Natural killer cell (primary cell): ENCODE results near the gene HCFC1. TPM values are rescaled to one million over a fixed set of nuclear protein-coding genes. Genes with fewer than 3 reads are reported as not detected.
A peak's percentile ranks its signal among the peaks of the same experiment; 100 is the strongest.

Source experiments
- ATAC-seq, 3 donors: fragments of 150-1000 bp in 2 of 3; fragments of 200-7000 bp in 1 of 3; cut with Tn5 transposase; 1 replicate in 1 of 3; 2 replicates in 2 of 3; pipeline ENCODE4 v1.10.0; 2021; ENCODE audit warnings: mild to moderate bottlenecking in 2 of 3, moderate library complexity in 2 of 3
- DNase-seq, 2 donors: peaks; one replicate each; pipeline versions ENCODE4 v3.0.0 to v3.0.0-alpha.2; 2013 to 2021; ENCODE audit warnings: mixed read lengths in 1 of 2
- H3K27ac ChIP-seq: one replicate; pipeline ENCODE4 v1.5.1; 2013; ENCODE audit warnings: mild to moderate bottlenecking, low read length
- H3K27me3 ChIP-seq: one replicate; pipeline ENCODE4 v1.6.1; 2013; ENCODE audit warnings: low read length; ENCODE audit not compliant: control insufficient read depth, insufficient read depth
- H3K36me3 ChIP-seq: one replicate; pipeline ENCODE4 v1.6.1; 2013; ENCODE audit warnings: low read length; ENCODE audit not compliant: control insufficient read depth, insufficient read depth
- H3K4me1 ChIP-seq: one replicate; pipeline ENCODE4 v1.6.1; 2013; ENCODE audit warnings: low read length; ENCODE audit not compliant: control insufficient read depth, insufficient read depth
- H3K4me3 ChIP-seq: one replicate; pipeline ENCODE4 v1.5.1; 2013; ENCODE audit warnings: low read length
- H3K9me3 ChIP-seq: one replicate; pipeline ENCODE4 v1.6.1; 2013; ENCODE audit warnings: low read length; ENCODE audit not compliant: control insufficient read depth, insufficient read depth
- H3K27ac Mint-ChIP-seq, 2 donors: one replicate each; pipeline ENCODE4 v1.8.0; 2022; ENCODE audit warnings: mild to moderate bottlenecking in 2 of 2, mixed read lengths in 2 of 2, moderate library complexity in 1 of 2
- H3K27me3 Mint-ChIP-seq, 2 donors: one replicate each; pipeline ENCODE4 v1.8.0; 2022; ENCODE audit warnings: low read depth in 2 of 2, mixed read lengths in 2 of 2
- H3K36me3 Mint-ChIP-seq: one replicate; pipeline ENCODE4 v1.8.0; 2022; ENCODE audit warnings: mixed read lengths
- H3K4me1 Mint-ChIP-seq, 2 donors: one replicate each; pipeline ENCODE4 v1.8.0; 2022; ENCODE audit warnings: mixed read lengths in 2 of 2
- H3K4me3 Mint-ChIP-seq: one replicate; pipeline ENCODE4 v1.8.0; 2022; ENCODE audit warnings: mild to moderate bottlenecking, moderate library complexity, mixed read lengths
- H3K9me3 Mint-ChIP-seq, 2 donors: one replicate each; pipeline ENCODE4 v1.8.0; 2022; ENCODE audit warnings: mixed read lengths in 2 of 2
- WGBS: methylation state at CpG from one replicate; pipeline ENCODE4 v1.1.7; 2013; ENCODE audit warnings: missing lambda C conversion rate; ENCODE audit not compliant: insufficient coverage; 5-methylcytosine and 5-hydroxymethylcytosine counted together
- intact Hi-C: fragments of 100-400 bp; cut with micrococcal nuclease; formaldehyde crosslinking; loops from one replicate; pipeline ENCODE4 v1.14.2; 2022
- total RNA-seq, 4 donors: library from RNA; stranded (reverse); fragments of 120-200 nt in 1 of 4; gene quantifications; one replicate each; pipeline versions ENCODE4 v1.2.3 to v1.2.4, GENCODE V29; 2013 to 2022
- TF ChIP-seq, protein P1 (sequence below): fragments of 200-600 bp; IDR thresholded peaks from one replicate; pipeline ENCODE4 v1.8.0; 2022; ENCODE audit warnings: antibody characterized with exemption

HCFC1 gene
- total RNA-seq, 3 donors from 2014 or later (not counting 1 experiment from before 2014, with no cell fraction given) = 65.2 to 76.7 (median 67.5) TPM

DNA sequence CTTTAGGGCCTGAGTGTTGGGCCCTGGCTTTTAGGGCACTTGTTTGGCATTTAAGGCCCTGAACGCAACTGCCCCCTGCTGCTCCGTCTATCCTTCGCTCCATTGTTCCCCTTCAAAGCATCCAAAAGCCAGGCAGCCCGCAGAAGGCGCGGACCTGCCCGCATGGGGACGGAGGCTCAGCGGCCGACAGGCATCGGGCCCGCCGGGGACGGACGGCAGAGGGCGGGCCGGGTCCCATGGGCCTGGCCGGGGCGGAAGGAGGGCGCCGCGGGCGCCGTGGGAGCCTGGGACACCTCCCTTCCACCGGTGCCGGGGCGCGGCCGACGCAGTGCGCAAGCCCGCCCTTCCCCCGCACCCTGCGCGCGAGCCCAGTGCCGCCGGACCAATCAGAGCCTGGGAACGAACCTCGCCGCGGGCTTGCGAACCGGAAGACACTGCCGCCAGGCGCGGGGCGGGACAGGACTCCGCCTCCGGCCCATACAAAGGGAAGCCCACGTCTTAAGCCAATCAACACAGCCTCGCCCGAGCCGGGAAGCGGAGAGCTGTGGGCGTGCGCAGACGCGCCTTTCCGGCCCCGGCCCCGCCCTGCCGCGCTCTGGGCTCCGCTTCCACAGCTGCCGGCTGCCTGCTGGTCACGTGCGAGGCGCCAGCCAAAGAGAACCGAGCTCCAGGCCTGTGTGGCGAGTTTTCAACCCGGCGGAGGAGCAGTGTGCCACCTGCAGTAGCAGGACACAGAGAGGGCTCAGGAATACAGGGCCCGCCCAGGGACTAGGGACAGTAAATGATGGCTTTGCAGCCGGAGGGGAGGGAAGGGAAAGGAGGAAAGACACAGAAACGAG lies 43.5 kb downstream of the HCFC1 start:
- H3K4me3 Mint-ChIP-seq = peak overlapping the region; percentile 91
- no peaks in the 10 kb centered on the region for H3K9me3 Mint-ChIP-seq
- H3K36me3 Mint-ChIP-seq = no peaks in the 10 kb centered on the region
- peak; percentile 85 to 96 for DNase-seq
- Histone ChIP-seq H3K27me3 (no peaks in the 10 kb centered on the region), H3K36me3 (peaks cover 22% of the 10 kb centered on the region), H3K4me1 (peaks cover 58% of the 10 kb centered on the region), H3K27ac (peak overlapping the region; percentile 100), H3K4me3 (peak overlapping the region; percentile 85), H3K9me3 (no peaks in the 10 kb centered on the region)
- TF ChIP-seq, protein P1, sequence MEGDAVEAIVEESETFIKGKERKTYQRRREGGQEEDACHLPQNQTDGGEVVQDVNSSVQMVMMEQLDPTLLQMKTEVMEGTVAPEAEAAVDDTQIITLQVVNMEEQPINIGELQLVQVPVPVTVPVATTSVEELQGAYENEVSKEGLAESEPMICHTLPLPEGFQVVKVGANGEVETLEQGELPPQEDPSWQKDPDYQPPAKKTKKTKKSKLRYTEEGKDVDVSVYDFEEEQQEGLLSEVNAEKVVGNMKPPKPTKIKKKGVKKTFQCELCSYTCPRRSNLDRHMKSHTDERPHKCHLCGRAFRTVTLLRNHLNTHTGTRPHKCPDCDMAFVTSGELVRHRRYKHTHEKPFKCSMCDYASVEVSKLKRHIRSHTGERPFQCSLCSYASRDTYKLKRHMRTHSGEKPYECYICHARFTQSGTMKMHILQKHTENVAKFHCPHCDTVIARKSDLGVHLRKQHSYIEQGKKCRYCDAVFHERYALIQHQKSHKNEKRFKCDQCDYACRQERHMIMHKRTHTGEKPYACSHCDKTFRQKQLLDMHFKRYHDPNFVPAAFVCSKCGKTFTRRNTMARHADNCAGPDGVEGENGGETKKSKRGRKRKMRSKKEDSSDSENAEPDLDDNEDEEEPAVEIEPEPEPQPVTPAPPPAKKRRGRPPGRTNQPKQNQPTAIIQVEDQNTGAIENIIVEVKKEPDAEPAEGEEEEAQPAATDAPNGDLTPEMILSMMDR = no peak
- under 1% methylated on average over 74 of the region's 76 CpGs for WGBS
- H3K27me3 Mint-ChIP-seq = no peaks in the 10 kb centered on the region
- peak overlapping the region; percentile 91 to 96 for H3K27ac Mint-ChIP-seq
- H3K4me1 Mint-ChIP-seq = peaks cover 28 to 48% of the 10 kb centered on the region in 2 donors
- intact Hi-C loops = loop anchor here (2.0 to 10.0 kb wide), 3 partner anchors 21 to 167 kb away; partner anchors contain the start of gene MECP2
- ATAC-seq = peak; percentile 75 to 90 (median 81)

DNA sequence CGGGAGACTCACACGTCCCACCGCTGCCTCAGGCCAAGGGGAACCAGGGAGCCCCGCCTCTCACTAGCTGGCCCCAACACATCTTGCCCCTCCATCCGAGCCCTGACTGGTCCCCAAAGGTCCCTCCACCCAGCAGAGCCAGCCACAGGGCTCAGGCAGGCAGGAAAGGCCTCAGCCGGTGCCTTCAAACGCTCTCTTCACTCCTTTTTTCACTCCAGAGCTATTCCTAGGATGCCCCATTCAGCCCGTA lies 44.0 kb downstream of the HCFC1 start:
- TF ChIP-seq, protein P1 = no peak
- peak overlapping the region; percentile 100 for H3K27ac ChIP-seq
- H3K4me1 ChIP-seq = peaks cover 63% of the 10 kb centered on the region
- no peaks in the 10 kb centered on the region for H3K27me3 ChIP-seq
- peaks cover 22% of the 10 kb centered on the region for H3K36me3 ChIP-seq
- ATAC-seq = peak in 1 of 3 donors; percentile 0
- peak overlapping the region; percentile 85 for H3K4me3 Mint-ChIP-seq
- no peak for DNase-seq
- H3K4me1 Mint-ChIP-seq = peaks cover 32 to 54% of the 10 kb centered on the region in 2 donors
- peak overlapping the region; percentile 85 for H3K4me3 ChIP-seq
- no peaks in the 10 kb centered on the region for H3K36me3 Mint-ChIP-seq
- under 1% methylated on average over 8 of the region's 8 CpGs for WGBS
- no peaks in the 10 kb centered on the region for H3K27me3 Mint-ChIP-seq
- intact Hi-C loops = loop anchor here (2.0 to 10.0 kb wide), 3 partner anchors 21 to 167 kb away; partner anchors contain the start of gene MECP2
- peak overlapping the region; percentile 91 to 96 for H3K27ac Mint-ChIP-seq
- no peaks in the 10 kb centered on the region for H3K9me3 Mint-ChIP-seq
- H3K9me3 ChIP-seq = no peaks in the 10 kb centered on the region

- Mint-ChIP-seq H3K9me3 (no peaks in the 10 kb centered on the region), H3K27ac (peak overlapping the region; percentile 91 to 96), H3K4me3 (peak overlapping the region; percentile 85), H3K36me3 (no peaks in the 10 kb centered on the region), H3K4me1 (peaks cover 37 to 59% of the 10 kb centered on the region in 2 donors), H3K27me3 (no peaks in the 10 kb centered on the region)
- peak; percentile 39 to 69 (median 50) for ATAC-seq
- intact Hi-C loops = loop anchor here (2.0 to 10.0 kb wide), 3 partner anchors 20 to 168 kb away; partner anchors contain the start of gene MECP2
- Histone ChIP-seq H3K4me3 (peak overlapping the region; percentile 85), H3K4me1 (peaks cover 69% of the 10 kb centered on the region), H3K27me3 (no peaks in the 10 kb centered on the region), H3K27ac (peak overlapping the region; percentile 100), H3K9me3 (no peaks in the 10 kb centered on the region), H3K36me3 (peaks cover 19% of the 10 kb centered on the region)
- TF ChIP-seq, protein P1 = no peak
- WGBS = 0% methylated on average over 30 of the region's 31 CpGs
- DNase-seq = peak; percentile 58 to 89
Observed at GRCh38 chrX:153926858-153927671, 44.6 kb downstream of the HCFC1 start.
